ENCODE results near the gene GALNT16.
A peak's percentile ranks its signal among the peaks of the same experiment; 100 is the strongest.
"Not testable (repeated sequence)": the region's sequence is repeated elsewhere in the genome, so short reads cannot be mapped to it uniquely, and the experiment has no call there.

GALNT16 gene

GRCh38 chr14:69285661-69286255, 25.8 kb downstream of the GALNT16 start:
- no peak for DNase-seq (ENCODE audit: low spot score)

- DNase-seq (ENCODE audit: low spot score) = peak; percentile 45
Measured at GRCh38 chr14:69287098-69288010, 27.4 kb downstream of the GALNT16 start.

- DNase-seq (ENCODE audit: low spot score) = peak; percentile 53
Measured at GRCh38 chr14:69288011-69288771, 28.2 kb downstream of the GALNT16 start.

- no peak for DNase-seq (ENCODE audit: low spot score)
Measured at GRCh38 chr14:69288956-69289705, 29.2 kb downstream of the GALNT16 start.

GRCh38 chr14:69289811-69290520, 30.0 kb downstream of the GALNT16 start:
- DNase-seq (ENCODE audit: low spot score) = no peak

- not testable (repeated sequence) for DNase-seq (ENCODE audit: low spot score)
Measured at GRCh38 chr14:69290881-69291280, 30.9 kb downstream of the GALNT16 start.

- DNase-seq (ENCODE audit: low spot score) = no peak
Measured at GRCh38 chr14:69291396-69291795, 31.4 kb downstream of the GALNT16 start.

GRCh38 chr14:69291891-69292561, 32.1 kb downstream of the GALNT16 start:
- peak; percentile 44 for DNase-seq (ENCODE audit: low spot score)

- DNase-seq (ENCODE audit: low spot score) = no peak
Measured at GRCh38 chr14:69298131-69299071, 38.4 kb downstream of the GALNT16 start.

GRCh38 chr14:69299286-69300035, 39.5 kb downstream of the GALNT16 start:
- DNase-seq (ENCODE audit: low spot score) = peak; percentile 76

- DNase-seq (ENCODE audit: low spot score) = no peak
Measured at GRCh38 chr14:69300601-69301221, 40.8 kb downstream of the GALNT16 start.

GRCh38 chr14:69303086-69303485, 43.1 kb downstream of the GALNT16 start:
- DNase-seq (ENCODE audit: low spot score) = no peak

- no peak for DNase-seq (ENCODE audit: low spot score)
Measured at GRCh38 chr14:69312608-69313007, 52.6 kb downstream of the GALNT16 start.

GRCh38 chr14:69313176-69313575, 53.2 kb downstream of the GALNT16 start:
- DNase-seq (ENCODE audit: low spot score) = no peak

- DNase-seq (ENCODE audit: low spot score) = no peak
Measured at GRCh38 chr14:69314327-69314726, 54.4 kb downstream of the GALNT16 start.

- no peak for DNase-seq (ENCODE audit: low spot score)
Measured at GRCh38 chr14:69315301-69315700, 55.3 kb downstream of the GALNT16 start.

GRCh38 chr14:69316449-69317101, 56.6 kb downstream of the GALNT16 start:
- DNase-seq (ENCODE audit: low spot score) = no peak
